ENCODE measurements around the gene ARHGAP24.
"Not testable (repeated sequence)": the region's sequence is repeated elsewhere in the genome, so short reads cannot be mapped to it uniquely, and the experiment has no call there.

ARHGAP24 gene

GRCh38 chr4:85915570-85915969 is 440.6 kb downstream of the ARHGAP24 start:
- DNase-seq (ENCODE audit: low spot score) = not testable (repeated sequence)

GRCh38 chr4:85919200-85919887 is 444.4 kb downstream of the ARHGAP24 start:
- no peak for DNase-seq (ENCODE audit: low spot score)

- DNase-seq (ENCODE audit: low spot score) = no peak
These were observed 450.1 kb downstream of the ARHGAP24 start for GRCh38 chr4:85925071-85925470.

GRCh38 chr4:85928775-85929591 is 454.0 kb downstream of the ARHGAP24 start:
- peak; percentile 28 for DNase-seq (ENCODE audit: low spot score)

- no peak for DNase-seq (ENCODE audit: low spot score)
These were observed 455.2 kb downstream of the ARHGAP24 start for GRCh38 chr4:85929961-85930665.

- DNase-seq (ENCODE audit: low spot score) = no peak
These were observed 457.7 kb downstream of the ARHGAP24 start for GRCh38 chr4:85932500-85933290.

- DNase-seq (ENCODE audit: low spot score) = no peak
These were observed 458.3 kb downstream of the ARHGAP24 start for GRCh38 chr4:85933291-85933640.

GRCh38 chr4:85937507-85937906 is 462.6 kb downstream of the ARHGAP24 start:
- no peak for DNase-seq (ENCODE audit: low spot score)

GRCh38 chr4:85938062-85938461 is 463.1 kb downstream of the ARHGAP24 start:
- DNase-seq (ENCODE audit: low spot score) = no peak

- DNase-seq (ENCODE audit: low spot score) = no peak
These were observed 464.0 kb downstream of the ARHGAP24 start for GRCh38 chr4:85938902-85939301.

GRCh38 chr4:85939595-85939994 is 464.6 kb downstream of the ARHGAP24 start:
- no peak for DNase-seq (ENCODE audit: low spot score)

- DNase-seq (ENCODE audit: low spot score) = no peak
These were observed 465.2 kb downstream of the ARHGAP24 start for GRCh38 chr4:85940151-85940550.

GRCh38 chr4:85942107-85942506 is 467.2 kb downstream of the ARHGAP24 start:
- no peak for DNase-seq (ENCODE audit: low spot score)

- DNase-seq (ENCODE audit: low spot score) = no peak
These were observed 471.9 kb downstream of the ARHGAP24 start for GRCh38 chr4:85946821-85947220.

- DNase-seq (ENCODE audit: low spot score) = no peak
These were observed 476.1 kb downstream of the ARHGAP24 start for GRCh38 chr4:85951099-85951498.

- DNase-seq (ENCODE audit: low spot score) = no peak
These were observed 477.6 kb downstream of the ARHGAP24 start for GRCh38 chr4:85952528-85952927.

- DNase-seq (ENCODE audit: low spot score) = no peak
These were observed 478.2 kb downstream of the ARHGAP24 start for GRCh38 chr4:85952972-85953650.

GRCh38 chr4:85953651-85954018 is 478.7 kb downstream of the ARHGAP24 start:
- no peak for DNase-seq (ENCODE audit: low spot score)

GRCh38 chr4:85955620-85956292 is 480.8 kb downstream of the ARHGAP24 start:
- DNase-seq (ENCODE audit: low spot score) = no peak

GRCh38 chr4:85956293-85956945 is 481.5 kb downstream of the ARHGAP24 start:
- DNase-seq (ENCODE audit: low spot score) = no peak
